Rectal smooth muscle tissue (tissue), 1 donor: ENCODE measurements around the gene PLEKHH3.
A peak's percentile ranks its signal among the peaks of the same experiment; 100 is the strongest.

ENCODE experiments used
- H3K27ac ChIP-seq: one replicate; pipeline ENCODE4 v1.7.0; 2013; ENCODE audit warnings: low read depth, low read length, inconsistent platforms
- H3K27me3 ChIP-seq: one replicate; pipeline ENCODE4 v1.7.0; 2013; ENCODE audit warnings: low read length; ENCODE audit not compliant: control insufficient read depth, insufficient read depth
- H3K36me3 ChIP-seq: one replicate; pipeline ENCODE4 v1.7.0; 2013; ENCODE audit warnings: low read length; ENCODE audit not compliant: control insufficient read depth, insufficient read depth
- H3K4me1 ChIP-seq: one replicate; pipeline ENCODE4 v1.7.0; 2013; ENCODE audit warnings: low read length; ENCODE audit not compliant: control insufficient read depth, insufficient read depth
- H3K4me3 ChIP-seq: one replicate; pipeline ENCODE4 v1.7.0; 2013; ENCODE audit warnings: low read length
- H3K9ac ChIP-seq: one replicate; pipeline ENCODE4 v1.7.0; 2013; ENCODE audit warnings: low read length

PLEKHH3 gene

DNA sequence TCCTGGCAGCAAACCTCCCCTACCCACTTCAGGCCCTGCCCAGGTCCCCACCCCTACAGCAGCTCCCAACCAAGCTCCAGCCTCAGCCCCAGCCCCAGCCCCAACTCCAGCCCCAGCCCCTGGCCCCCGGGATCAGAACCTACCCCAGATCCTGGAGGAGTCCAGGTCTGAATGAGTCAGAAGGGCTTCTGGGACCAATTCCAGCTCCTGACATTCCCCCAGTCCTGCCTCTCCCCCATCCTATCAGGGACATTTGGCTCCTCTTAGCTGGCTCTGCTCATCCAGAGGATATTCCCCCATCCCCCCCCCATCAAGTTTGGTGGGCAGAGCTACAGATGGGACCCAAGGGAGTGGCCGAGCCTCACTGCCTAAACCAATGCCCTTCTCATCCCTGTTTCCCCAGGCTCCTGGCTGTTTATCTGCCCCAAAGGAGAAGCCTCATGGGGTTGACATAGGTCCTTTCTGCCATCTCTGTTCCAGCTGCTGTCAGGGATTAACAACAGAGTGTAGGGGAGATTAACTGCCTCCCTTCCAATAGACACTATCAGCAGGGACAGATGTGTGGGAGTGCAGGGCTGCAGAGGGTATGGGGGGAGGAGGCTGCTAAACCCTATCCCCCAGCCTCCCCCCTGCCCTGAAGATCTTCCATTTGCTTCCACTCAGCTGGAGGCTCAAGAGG, 22.1 kb upstream of the PLEKHH3 start:
- Histone ChIP-seq H3K4me1 (no peaks in the 10 kb centered on the region), H3K4me3 (no peak overlapping the region), H3K27ac (no peak overlapping the region), H3K36me3 (peaks cover 42% of the 10 kb centered on the region), H3K27me3 (no peaks in the 10 kb centered on the region), H3K9ac (no peak overlapping the region)

DNA sequence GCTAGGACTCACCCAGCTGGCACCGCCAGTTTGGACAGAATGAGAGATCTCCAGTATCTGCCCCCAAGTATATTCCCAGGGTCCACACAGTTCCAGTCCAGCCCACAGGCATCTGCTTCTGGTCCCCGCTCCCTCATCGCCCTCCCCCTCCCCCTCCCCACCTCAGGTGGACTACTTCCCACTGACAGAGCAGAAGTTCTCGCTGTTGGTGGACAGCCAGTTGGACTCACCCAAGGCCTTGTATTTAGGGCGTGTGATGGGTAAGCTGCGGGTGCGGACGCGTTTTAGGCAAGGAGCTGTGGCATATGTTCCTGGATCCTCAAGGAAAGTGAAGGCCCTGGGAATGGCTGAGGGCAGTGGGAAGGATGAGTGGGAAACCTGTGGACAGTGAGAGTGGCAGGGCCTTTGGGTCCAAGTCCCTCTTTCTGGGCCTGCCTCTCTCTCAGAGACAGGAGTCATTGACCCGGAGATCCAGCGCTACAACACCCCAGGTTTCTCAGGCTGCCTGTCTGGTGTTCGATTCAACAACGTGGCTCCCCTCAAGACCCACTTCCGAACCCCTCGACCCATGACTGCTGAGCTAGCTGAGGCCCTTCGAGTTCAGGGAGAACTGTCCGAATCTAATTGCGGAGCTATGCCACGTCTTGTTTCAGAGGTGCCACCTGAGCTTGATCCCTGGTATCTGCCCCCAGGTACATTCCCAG, 20.5 kb upstream of the PLEKHH3 start:
- H3K4me3 ChIP-seq, result no peak overlapping the region
- peaks cover 38% of the 10 kb centered on the region for H3K36me3 ChIP-seq
- H3K4me1 ChIP-seq, result no peaks in the 10 kb centered on the region
- no peak overlapping the region for H3K9ac ChIP-seq
- no peak overlapping the region for H3K27ac ChIP-seq
- H3K27me3 ChIP-seq, result no peaks in the 10 kb centered on the region

DNA sequence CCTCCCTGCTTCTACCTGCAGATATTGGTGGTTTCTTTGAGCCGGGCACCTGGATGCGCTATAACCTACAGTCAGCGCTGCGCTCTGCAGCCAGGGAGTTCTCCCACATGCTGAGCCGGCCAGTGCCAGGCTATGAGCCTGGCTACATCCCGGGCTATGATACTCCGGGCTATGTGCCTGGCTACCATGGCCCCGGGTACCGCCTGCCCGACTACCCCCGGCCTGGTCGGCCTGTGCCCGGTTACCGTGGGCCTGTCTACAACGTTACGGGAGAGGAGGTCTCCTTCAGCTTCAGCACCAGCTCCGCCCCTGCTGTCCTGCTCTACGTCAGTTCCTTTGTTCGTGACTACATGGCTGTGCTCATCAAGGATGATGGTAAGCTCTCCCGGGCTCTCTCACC, 18.7 kb upstream of the PLEKHH3 start:
- Histone ChIP-seq H3K4me1 (no peaks in the 10 kb centered on the region), H3K36me3 (peaks cover 30% of the 10 kb centered on the region), H3K27ac (no peak overlapping the region), H3K9ac (no peak overlapping the region), H3K27me3 (no peaks in the 10 kb centered on the region), H3K4me3 (no peak overlapping the region)

DNA sequence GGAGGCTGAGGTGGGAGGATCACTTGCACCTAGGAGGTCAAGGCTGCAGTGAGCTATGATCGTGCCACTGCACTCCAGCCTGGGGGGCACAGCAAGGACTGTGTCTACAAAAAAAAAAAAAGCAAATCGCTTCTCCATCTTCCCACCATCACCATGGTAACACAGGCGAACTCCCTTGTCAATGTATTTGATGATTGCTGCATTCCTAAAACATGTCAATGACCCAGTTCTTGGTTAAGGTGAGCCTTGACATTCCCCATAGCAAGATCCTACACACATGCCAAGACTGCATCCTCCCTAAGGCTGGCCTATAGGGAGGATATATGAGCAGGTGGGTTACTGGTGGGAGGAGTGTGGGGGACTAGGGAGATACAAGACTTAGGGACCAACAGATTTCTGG, 17.7 kb upstream of the PLEKHH3 start:
- Histone ChIP-seq H3K36me3 (peaks cover 30% of the 10 kb centered on the region), H3K4me3 (no peak overlapping the region)

DNA sequence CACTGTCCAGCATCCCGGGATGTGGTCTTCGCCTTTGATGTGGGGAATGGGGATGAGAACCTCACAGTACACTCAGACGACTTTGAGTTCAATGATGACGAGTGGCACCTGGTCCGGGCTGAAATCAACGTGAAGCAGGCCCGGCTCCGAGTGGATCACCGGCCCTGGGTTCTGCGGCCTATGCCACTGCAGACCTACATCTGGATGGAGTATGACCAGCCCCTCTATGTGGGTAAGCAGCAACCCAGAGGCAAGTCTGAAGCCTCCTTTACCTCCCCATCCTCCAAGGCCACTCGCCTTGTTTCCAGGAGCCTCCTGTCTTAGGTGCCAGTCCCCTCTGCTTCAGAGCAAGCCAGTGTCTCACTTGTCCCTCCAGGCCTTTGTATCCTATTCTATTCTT, 15.7 kb upstream of the PLEKHH3 start:
- Histone ChIP-seq H3K9ac (no peak overlapping the region), H3K4me3 (no peak overlapping the region), H3K4me1 (no peaks in the 10 kb centered on the region), H3K27me3 (no peaks in the 10 kb centered on the region), H3K36me3 (peaks cover 26% of the 10 kb centered on the region), H3K27ac (no peak overlapping the region)

More for the DNA sequence above, 17.7 kb upstream of the PLEKHH3 start:
- Histone ChIP-seq H3K27me3 (no peaks in the 10 kb centered on the region), H3K4me1 (no peaks in the 10 kb centered on the region), H3K9ac (no peak overlapping the region), H3K27ac (no peak overlapping the region)

DNA sequence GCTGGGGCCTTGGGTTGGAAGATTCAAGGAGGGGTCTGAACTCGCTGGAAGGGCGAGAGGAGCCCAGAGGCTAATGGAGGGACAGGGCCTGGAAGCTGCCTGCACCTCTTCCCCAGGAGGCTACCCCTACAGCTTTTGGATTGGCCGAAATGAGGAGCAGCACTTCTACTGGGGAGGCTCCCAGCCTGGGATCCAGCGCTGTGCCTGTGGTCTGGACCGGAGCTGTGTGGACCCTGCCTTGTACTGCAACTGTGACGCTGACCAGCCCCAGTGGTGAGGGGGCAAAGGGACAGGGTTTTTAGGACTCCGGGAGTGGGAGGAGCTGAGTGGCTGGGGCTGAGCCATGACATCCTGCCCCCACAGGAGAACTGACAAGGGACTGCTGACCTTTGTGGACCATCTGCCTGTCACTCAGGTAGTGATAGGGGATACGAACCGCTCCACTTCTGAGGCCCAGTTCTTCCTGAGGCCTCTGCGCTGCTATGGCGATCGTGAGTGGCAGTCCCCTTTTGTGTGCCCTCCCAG, 14.3 kb upstream of the PLEKHH3 start:
- H3K4me3 ChIP-seq, result no peak overlapping the region
- H3K27ac ChIP-seq, result no peak overlapping the region
- H3K27me3 ChIP-seq, result no peaks in the 10 kb centered on the region
- no peaks in the 10 kb centered on the region for H3K4me1 ChIP-seq
- H3K36me3 ChIP-seq, result peaks cover 18% of the 10 kb centered on the region
- H3K9ac ChIP-seq, result no peak overlapping the region

DNA sequence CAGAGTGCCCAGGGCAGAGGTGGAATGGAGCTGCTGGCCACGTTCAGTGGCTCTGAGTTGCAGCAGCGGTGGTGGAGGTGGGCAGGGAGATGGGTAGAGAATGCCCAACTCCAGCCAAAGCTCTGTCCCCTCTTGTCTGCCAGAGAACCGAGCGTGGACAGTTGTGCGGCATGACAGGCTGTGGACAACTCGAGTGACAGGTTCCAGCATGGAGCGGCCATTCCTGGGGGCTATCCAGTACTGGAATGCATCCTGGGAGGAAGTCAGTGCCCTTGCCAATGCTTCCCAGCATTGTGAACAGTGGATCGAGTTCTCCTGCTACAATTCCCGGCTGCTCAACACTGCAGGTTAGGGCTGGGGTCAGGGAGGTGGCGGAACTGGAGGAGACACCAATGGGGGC, 13.8 kb upstream of the PLEKHH3 start:
- Histone ChIP-seq H3K4me3 (no peak overlapping the region), H3K27me3 (no peaks in the 10 kb centered on the region), H3K9ac (no peak overlapping the region), H3K4me1 (no peaks in the 10 kb centered on the region), H3K27ac (no peak overlapping the region), H3K36me3 (peaks cover 18% of the 10 kb centered on the region)

DNA sequence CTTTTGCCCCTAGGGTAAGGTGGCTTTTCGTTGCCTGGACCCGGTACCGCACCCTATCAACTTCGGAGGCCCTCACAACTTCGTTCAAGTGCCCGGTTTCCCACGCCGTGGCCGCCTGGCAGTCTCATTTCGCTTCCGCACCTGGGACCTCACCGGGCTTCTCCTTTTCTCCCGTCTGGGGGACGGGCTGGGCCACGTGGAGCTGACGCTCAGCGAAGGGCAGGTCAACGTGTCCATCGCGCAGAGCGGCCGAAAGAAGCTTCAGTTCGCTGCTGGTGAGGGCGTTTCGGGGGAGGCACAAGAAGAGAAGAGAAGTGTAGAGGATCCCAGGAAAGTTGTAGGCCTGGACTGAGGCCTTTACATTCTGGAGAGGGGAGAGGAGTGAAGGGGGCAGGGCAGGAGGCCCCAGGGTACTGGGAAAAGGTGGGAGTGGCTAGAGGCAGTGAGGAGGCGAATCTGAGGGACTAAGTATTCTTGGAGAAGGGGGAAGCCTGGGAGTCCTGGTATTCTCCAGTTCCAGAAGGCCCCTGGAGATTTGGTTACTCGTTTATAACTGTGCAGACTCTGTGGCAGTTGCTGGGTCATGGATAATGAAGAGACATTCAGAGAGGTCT, 11.0 kb upstream of the PLEKHH3 start:
- H3K36me3 ChIP-seq, result peaks cover 6% of the 10 kb centered on the region
- no peak overlapping the region for H3K9ac ChIP-seq
- H3K27ac ChIP-seq, result no peak overlapping the region
- H3K4me3 ChIP-seq, result no peak overlapping the region
- peaks cover 5% of the 10 kb centered on the region for H3K4me1 ChIP-seq
- no peaks in the 10 kb centered on the region for H3K27me3 ChIP-seq

DNA sequence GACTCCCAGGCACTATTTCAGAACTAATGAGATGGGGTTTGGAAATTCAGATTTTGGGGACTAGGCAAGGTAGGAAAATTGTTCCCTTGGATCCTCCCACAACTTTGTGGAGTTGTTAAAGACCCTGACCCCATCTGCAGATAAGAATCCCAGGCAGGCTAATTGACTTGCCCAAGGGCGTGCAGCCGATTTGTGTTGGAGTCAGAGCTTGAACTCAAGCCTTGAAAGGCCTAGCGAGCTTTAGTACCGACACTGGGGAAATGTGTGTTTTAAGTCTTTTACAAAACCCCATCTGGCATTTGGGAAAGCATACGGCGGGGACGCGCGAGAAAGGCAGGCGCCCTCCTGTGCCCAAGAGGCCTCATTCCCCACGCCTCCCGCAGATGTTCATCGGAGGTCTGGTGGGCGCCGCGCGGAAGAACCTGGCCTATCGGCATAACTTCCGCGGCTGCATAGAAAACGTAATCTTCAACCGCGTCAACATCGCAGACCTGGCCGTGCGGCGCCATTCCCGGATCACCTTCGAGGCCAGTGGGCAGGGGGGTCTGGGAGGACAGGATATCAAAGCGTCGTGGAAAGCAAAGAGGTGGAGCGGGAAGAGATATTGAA, 9.8 kb upstream of the PLEKHH3 start:
- Histone ChIP-seq H3K9ac (no peak overlapping the region), H3K4me1 (peaks cover 7% of the 10 kb centered on the region), H3K36me3 (peaks cover 4% of the 10 kb centered on the region), H3K4me3 (no peak overlapping the region), H3K27me3 (no peaks in the 10 kb centered on the region), H3K27ac (no peak overlapping the region)

DNA sequence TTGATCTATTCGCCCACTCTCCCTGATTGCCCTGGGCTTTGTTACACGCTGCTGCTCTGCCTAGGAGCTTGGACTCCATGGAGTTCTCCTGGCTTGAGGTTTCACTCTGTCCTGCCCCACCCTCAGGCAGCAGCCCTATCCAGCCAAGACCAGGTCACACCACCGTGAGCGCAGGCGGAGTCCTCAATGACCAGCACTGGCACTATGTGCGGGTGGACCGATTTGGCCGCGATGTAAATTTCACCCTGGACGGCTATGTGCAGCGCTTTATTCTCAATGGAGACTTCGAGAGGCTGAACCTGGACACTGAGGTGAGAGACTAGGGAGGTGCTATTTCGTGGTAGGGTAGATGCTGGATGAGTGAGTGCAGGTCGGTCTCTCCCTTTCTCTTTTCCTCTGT, 9.0 kb upstream of the PLEKHH3 start:
- H3K4me1 ChIP-seq, result peaks cover 7% of the 10 kb centered on the region
- H3K27me3 ChIP-seq, result no peaks in the 10 kb centered on the region
- no peak overlapping the region for H3K4me3 ChIP-seq
- H3K36me3 ChIP-seq, result no peaks in the 10 kb centered on the region
- no peak overlapping the region for H3K9ac ChIP-seq
- no peak overlapping the region for H3K27ac ChIP-seq

DNA sequence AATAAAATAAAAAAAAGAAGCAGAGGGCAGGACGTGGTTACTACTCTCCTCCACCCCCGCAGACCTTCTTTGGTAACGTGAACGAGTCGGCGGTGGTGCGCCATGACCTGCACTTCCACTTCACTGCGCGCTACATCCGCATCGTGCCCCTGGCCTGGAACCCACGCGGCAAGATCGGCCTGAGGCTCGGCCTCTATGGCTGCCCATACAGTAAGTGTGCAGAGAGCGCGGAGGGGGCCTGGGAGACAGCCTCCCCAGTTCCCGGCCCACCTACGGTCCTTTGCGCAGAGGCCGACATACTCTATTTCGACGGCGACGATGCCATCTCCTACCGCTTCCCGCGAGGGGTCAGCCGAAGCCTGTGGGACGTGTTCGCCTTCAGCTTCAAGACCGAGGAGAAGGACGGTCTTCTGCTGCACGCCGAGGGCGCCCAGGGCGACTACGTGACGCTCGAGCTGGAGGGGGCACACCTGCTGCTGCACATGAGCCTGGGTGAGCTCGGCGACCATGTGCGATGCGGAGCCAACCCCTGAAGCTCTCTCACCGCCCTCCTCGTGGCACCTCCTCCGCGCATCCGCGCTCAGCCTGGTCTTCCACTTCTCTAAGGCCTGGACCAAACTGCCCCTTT, 8.2 kb upstream of the PLEKHH3 start:
- no peaks in the 10 kb centered on the region for H3K27me3 ChIP-seq
- no peak overlapping the region for H3K27ac ChIP-seq
- no peaks in the 10 kb centered on the region for H3K36me3 ChIP-seq
- peaks cover 12% of the 10 kb centered on the region for H3K4me1 ChIP-seq
- no peak overlapping the region for H3K4me3 ChIP-seq
- H3K9ac ChIP-seq, result no peak overlapping the region

DNA sequence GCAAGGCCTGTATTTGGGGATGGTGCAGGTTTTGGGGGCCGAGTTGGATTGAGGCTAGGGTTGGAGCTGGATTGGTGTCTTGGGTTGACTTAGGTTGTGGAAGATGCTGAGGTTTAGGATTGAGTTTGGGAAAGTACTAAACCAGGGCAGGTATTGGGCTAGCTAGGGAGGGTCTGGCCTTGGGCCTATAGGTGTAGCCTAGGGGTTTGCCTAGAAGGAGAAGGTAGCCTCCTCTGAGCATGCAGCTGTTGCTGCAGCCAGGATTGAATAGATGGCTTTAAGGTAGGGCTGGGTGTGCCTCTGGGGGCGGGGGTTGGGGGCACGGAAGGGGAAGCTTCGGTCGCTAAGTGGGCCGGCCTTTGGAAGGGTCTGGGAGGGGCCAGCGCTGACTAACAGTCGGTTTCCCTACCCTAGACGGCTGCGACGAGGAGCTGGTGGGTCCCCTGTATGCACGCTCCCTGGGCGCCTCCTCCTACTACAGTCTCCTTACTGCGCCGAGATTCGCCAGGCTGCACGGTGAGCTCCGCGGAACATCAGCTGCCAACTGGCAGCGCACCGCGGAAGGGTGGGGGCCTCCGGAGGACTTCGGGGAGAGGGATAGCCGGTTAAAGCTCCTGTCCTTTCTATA, 6.7 kb upstream of the PLEKHH3 start:
- Histone ChIP-seq H3K36me3 (no peaks in the 10 kb centered on the region), H3K4me1 (peaks cover 19% of the 10 kb centered on the region), H3K4me3 (peak overlapping the region; percentile 70), H3K9ac (no peak overlapping the region), H3K27ac (peak overlapping the region; percentile 77), H3K27me3 (no peaks in the 10 kb centered on the region)
